Measurements from ENCODE around the gene ANKRD26.
A peak's percentile ranks its signal among the peaks of the same experiment; 100 is the strongest.
"Not testable (repeated sequence)": the region's sequence is repeated elsewhere in the genome, so short reads cannot be mapped to it uniquely, and the experiment has no call there.

The ANKRD26 gene

DNA sequence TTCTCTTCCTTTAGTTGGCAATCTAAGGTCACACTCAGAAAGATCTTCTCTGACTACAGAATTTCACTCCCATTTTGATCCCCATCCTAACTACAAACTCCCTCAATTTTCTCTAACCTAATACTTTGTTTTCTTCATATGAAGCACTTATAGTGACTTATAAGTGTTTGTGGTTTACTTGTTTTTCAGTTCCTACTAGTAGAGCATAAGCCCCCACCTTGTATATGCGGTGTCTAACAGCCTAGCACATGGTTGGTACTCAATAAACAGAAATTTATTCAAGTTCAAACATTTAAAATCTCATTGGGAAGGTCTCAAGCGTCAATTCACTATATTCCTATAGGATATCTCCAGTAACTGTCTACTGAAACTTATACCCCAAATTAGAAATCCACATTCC is 35.2 kb downstream of the ANKRD26 start:
- no peak for DNase-seq (ENCODE audit: low read depth)
- TF ChIP-seq, protein P1, sequence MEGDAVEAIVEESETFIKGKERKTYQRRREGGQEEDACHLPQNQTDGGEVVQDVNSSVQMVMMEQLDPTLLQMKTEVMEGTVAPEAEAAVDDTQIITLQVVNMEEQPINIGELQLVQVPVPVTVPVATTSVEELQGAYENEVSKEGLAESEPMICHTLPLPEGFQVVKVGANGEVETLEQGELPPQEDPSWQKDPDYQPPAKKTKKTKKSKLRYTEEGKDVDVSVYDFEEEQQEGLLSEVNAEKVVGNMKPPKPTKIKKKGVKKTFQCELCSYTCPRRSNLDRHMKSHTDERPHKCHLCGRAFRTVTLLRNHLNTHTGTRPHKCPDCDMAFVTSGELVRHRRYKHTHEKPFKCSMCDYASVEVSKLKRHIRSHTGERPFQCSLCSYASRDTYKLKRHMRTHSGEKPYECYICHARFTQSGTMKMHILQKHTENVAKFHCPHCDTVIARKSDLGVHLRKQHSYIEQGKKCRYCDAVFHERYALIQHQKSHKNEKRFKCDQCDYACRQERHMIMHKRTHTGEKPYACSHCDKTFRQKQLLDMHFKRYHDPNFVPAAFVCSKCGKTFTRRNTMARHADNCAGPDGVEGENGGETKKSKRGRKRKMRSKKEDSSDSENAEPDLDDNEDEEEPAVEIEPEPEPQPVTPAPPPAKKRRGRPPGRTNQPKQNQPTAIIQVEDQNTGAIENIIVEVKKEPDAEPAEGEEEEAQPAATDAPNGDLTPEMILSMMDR (conservative IDR thresholded peaks at IDR 0.05; ENCODE audit: low read depth, low read length): no peak
- H3K4me3 ChIP-seq (ENCODE audit: low read depth, low read length): no peak overlapping the region

DNA sequence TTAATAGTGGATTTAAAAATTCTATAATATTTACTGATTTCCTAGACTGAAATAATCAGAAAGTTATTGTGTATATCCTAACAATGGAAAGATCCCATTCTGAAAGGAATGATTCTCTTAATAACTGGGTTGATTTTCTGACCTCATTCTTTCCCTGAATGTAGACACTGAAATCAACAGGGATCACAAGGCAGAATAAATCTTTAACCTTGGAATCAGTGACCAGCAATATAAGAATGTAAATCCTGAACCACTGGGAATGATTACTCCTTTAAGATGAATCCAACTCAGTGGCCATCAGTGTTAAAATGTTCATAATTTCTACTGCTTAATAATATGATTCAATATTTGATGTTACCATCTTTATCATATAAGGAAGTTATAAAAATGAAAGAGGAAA is 47.6 kb downstream of the ANKRD26 start:
- TF ChIP-seq, protein P1 (conservative IDR thresholded peaks at IDR 0.05; ENCODE audit: low read depth, low read length): no peak
- H3K4me3 ChIP-seq (ENCODE audit: low read depth, low read length): no peak overlapping the region
- no peak for DNase-seq (ENCODE audit: low read depth)

DNA sequence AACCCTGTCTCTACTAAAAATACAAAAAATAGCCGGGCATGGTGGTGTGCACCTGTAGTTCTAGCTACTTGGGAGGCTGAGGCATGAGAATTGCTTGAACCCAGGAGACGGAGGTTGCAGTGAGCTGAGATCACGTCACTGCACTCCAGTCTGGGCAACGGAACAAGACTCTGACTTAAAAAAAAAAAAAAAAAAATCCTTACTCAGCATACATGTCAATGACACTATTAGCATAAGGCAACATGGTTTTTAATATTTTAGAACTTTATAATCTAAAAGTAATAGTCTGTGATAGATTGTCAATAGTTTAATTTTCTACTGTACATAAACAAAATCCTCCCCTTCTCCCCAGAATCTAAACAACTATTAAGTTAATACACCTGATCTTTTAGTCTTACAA is 55.0 kb downstream of the ANKRD26 start:
- DNase-seq (ENCODE audit: low read depth); H3K4me3 ChIP-seq (ENCODE audit: low read depth, low read length): not testable (repeated sequence)

DNA sequence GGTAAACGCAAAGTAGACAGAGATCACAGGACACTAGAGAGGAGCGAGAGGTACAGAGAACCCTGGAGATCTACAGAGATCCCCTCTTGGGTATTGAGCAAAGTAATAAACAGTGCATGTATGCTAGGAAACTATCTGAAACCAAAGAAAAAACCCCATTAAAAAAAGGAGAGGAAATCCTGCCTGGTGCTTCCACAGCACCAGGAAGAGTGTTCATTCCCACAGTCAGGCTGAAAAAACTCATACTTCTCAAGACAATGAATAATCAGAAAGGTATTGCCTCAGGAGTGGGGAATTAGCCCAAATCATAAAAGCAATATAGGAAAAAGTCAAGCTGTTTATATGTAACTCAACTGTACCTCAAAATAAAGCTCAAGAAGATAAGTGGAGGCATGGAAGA is 59.1 kb downstream of the ANKRD26 start:
- DNase-seq (ENCODE audit: low read depth): peak; percentile 12
- TF ChIP-seq, protein P1 (conservative IDR thresholded peaks at IDR 0.05; ENCODE audit: low read depth, low read length): no peak
- H3K4me3 ChIP-seq (ENCODE audit: low read depth, low read length): no peak overlapping the region

DNA sequence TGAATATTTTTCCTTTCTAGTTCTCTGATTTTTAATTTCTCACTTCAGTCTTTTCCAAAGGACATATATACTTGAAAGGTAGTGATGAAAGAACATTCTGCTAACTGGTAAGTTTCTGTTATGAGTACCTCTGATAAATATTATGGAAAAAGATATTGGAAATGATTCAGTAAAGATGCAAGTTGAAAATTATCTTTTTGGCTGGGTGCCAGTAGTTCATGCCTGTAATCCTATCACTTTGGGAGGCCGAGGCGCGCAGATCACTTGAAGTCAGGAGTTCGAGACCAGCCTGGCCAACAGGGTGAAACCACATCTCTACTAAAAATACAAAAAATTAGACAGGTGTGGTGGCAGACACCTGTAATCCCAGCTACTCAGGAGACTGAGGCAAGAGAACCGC is 62.1 kb downstream of the ANKRD26 start:
- DNase-seq (ENCODE audit: low read depth): no peak
- H3K4me3 ChIP-seq (ENCODE audit: low read depth, low read length): no peak overlapping the region
- TF ChIP-seq, protein P1 (conservative IDR thresholded peaks at IDR 0.05; ENCODE audit: low read depth, low read length): no peak

DNA sequence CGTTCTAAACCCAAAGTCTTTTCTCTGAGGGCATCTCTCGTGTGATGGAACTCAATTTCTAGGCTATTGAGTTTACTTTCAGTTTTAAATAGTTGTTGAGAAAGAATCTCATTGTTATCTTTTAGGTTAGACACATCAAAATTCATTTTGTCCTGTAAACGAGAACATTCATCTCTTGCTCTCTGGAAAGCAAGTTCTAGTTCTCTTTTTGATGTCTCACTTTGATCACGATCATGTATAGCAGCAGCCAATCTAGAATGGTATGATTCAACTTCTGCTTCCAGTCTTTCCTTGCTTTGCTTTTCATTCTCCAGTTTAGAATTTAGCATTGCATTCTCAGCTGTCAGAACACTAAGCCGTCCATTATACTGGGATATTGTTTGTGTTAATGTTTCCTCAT is 65.1 kb downstream of the ANKRD26 start:
- TF ChIP-seq, protein P1 (conservative IDR thresholded peaks at IDR 0.05; ENCODE audit: low read depth, low read length): no peak

DNA sequence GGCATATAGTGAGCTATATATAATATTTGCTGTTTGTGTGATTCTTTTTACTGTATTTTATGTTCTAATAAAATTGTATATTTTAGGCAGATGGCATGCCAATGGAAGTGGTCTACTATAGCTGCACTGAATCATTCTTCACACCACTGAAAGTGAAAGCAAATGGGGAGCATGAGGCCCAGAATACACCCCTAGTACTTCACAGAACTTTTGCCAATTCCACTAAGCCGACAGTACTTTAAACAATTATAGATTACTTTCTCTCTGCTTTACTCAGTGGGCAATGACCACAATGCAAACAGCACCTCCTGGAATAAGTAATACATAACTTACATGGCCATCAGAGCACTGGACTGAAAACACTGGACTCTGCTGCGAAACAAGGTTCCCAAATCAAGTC is 70.2 kb downstream of the ANKRD26 start:
- TF ChIP-seq, protein P1 (conservative IDR thresholded peaks at IDR 0.05; ENCODE audit: low read depth, low read length): no peak
- H3K4me3 ChIP-seq (ENCODE audit: low read depth, low read length): no peak overlapping the region
- peak; percentile 5 for DNase-seq (ENCODE audit: low read depth)

More for the DNA sequence above, 65.1 kb downstream of the ANKRD26 start:
- H3K4me3 ChIP-seq (ENCODE audit: low read depth, low read length): no peak overlapping the region
- DNase-seq (ENCODE audit: low read depth): no peak

DNA sequence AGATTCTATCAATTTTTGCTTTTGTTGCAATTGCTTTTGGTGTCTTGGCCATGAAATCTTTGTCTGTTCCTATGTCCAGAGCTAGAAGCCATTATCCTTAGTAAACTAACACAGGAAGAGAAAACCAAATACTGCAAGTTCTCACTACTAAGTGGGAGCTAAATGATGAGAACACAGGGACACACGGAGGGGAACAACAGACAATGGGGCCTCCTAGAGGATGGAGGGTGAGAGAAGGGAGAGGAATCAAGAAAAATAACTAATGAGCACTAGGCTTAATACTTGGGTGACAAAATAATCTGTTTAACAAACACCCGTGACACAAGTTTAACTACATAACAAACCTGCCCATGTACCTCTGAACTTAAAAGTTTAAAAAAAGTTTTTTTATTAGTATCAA is 78.2 kb downstream of the ANKRD26 start:
- DNase-seq (ENCODE audit: low read depth): no peak
- no peak overlapping the region for H3K4me3 ChIP-seq (ENCODE audit: low read depth, low read length)
- TF ChIP-seq, protein P1 (conservative IDR thresholded peaks at IDR 0.05; ENCODE audit: low read depth, low read length): no peak
